Neural crest cell (in vitro differentiated cells): ENCODE results near the gene LPA. TPM values are rescaled to one million over a fixed set of nuclear protein-coding genes. Genes with fewer than 3 reads are reported as not detected.
"Not testable (repeated sequence)": the region's sequence is repeated elsewhere in the genome, so short reads cannot be mapped to it uniquely, and the experiment has no call there.

ENCODE experiments used
- DNase-seq: peaks from one replicate; pipeline ENCODE4 v3.0.0; 2021; ENCODE audit warnings: low read depth, mixed read lengths, low spot score
- H3K27ac Mint-ChIP-seq: one replicate; pipeline ENCODE4 v1.8.0; 2021; ENCODE audit warnings: mild to moderate bottlenecking, mixed read lengths; ENCODE audit not compliant: unreplicated experiment
- H3K27me3 Mint-ChIP-seq: 2 replicates; pipeline ENCODE4 v1.8.0; 2021; ENCODE audit warnings: low read depth, mild to moderate bottlenecking, mixed read lengths
- H3K36me3 Mint-ChIP-seq: 2 replicates; pipeline ENCODE4 v1.8.0; 2021; ENCODE audit warnings: low read depth, mild to moderate bottlenecking, mixed read lengths
- H3K4me1 Mint-ChIP-seq: 2 replicates; pipeline ENCODE4 v1.8.0; 2021; ENCODE audit warnings: mixed read lengths
- H3K4me3 Mint-ChIP-seq: one replicate; pipeline ENCODE4 v1.8.0; 2021; ENCODE audit warnings: mild to moderate bottlenecking, mixed read lengths
- H3K9me3 Mint-ChIP-seq: 2 replicates; pipeline ENCODE4 v1.8.0; 2021; ENCODE audit warnings: mixed read lengths
- CTCF ChIP-seq: fragments of 200-600 bp; sonication (generic); conservative IDR thresholded peaks from 2 replicates; pipeline ENCODE4 v1.5.0; 2021; ENCODE audit warnings: antibody characterized with exemption, mild to moderate bottlenecking
- total RNA-seq: library from RNA; stranded (reverse); gene quantifications from 2 replicates; pipeline ENCODE4 v1.2.1, GENCODE V29; 2021

LPA gene
- total RNA-seq, 1 donor from 2014 or later, result 0.65 TPM

GRCh38 chr6:160692369-160692959, 28.4 kb upstream of the LPA start:
- Mint-ChIP-seq H3K4me1 (no peaks in the 10 kb centered on the region), H3K27me3 (peaks cover 10% of the 10 kb centered on the region), H3K36me3 (peaks cover 4% of the 10 kb centered on the region), H3K4me3 (no peak overlapping the region), H3K9me3 (peaks cover 11% of the 10 kb centered on the region), H3K27ac (no peak overlapping the region)
- DNase-seq, result no peak
- TF ChIP-seq CTCF, result peak; percentile 33

GRCh38 chr6:160691617-160692016, 27.5 kb upstream of the LPA start:
- H3K9me3 Mint-ChIP-seq, result peaks cover 11% of the 10 kb centered on the region
- peaks cover 4% of the 10 kb centered on the region for H3K36me3 Mint-ChIP-seq
- no peak for DNase-seq
- H3K27me3 Mint-ChIP-seq, result peaks cover 10% of the 10 kb centered on the region
- H3K4me1 Mint-ChIP-seq, result no peaks in the 10 kb centered on the region
- H3K27ac Mint-ChIP-seq, result no peak overlapping the region
- TF ChIP-seq CTCF, result no peak
- H3K4me3 Mint-ChIP-seq, result no peak overlapping the region

- Mint-ChIP-seq H3K36me3 (peaks cover 4% of the 10 kb centered on the region), H3K4me1 (peaks cover 5% of the 10 kb centered on the region), H3K9me3 (peaks cover 8% of the 10 kb centered on the region), H3K27me3 (peaks cover 4% of the 10 kb centered on the region), H3K27ac (no peak overlapping the region), H3K4me3 (no peak overlapping the region)
- DNase-seq, result no peak
- TF ChIP-seq CTCF, result no peak
These were observed 26.4 kb upstream of the LPA start for GRCh38 chr6:160690458-160690857.

GRCh38 chr6:160685762-160686450, 21.8 kb upstream of the LPA start:
- H3K4me1 Mint-ChIP-seq, result peaks cover 6% of the 10 kb centered on the region
- peaks cover 5% of the 10 kb centered on the region for H3K9me3 Mint-ChIP-seq
- H3K36me3 Mint-ChIP-seq, result no peaks in the 10 kb centered on the region
- H3K4me3 Mint-ChIP-seq, result no peak overlapping the region
- no peak for DNase-seq
- no peaks in the 10 kb centered on the region for H3K27me3 Mint-ChIP-seq
- no peak for TF ChIP-seq CTCF
- no peak overlapping the region for H3K27ac Mint-ChIP-seq

- not testable (repeated sequence) for H3K4me3 Mint-ChIP-seq, H3K36me3 Mint-ChIP-seq, H3K4me1 Mint-ChIP-seq
These were observed 21.2 kb upstream of the LPA start for GRCh38 chr6:160685101-160685761.

GRCh38 chr6:160679402-160679769, 15.3 kb upstream of the LPA start:
- peak overlapping the region; percentile 86 for H3K4me3 Mint-ChIP-seq
- no peak overlapping the region for H3K27ac Mint-ChIP-seq
- H3K9me3 Mint-ChIP-seq, result peaks cover 2% of the 10 kb centered on the region
- H3K4me1 Mint-ChIP-seq, result no peaks in the 10 kb centered on the region
- peak; percentile 69 for TF ChIP-seq CTCF
- H3K27me3 Mint-ChIP-seq, result peaks cover 45% of the 10 kb centered on the region
- peak; percentile 62 for DNase-seq
- H3K36me3 Mint-ChIP-seq, result no peaks in the 10 kb centered on the region

More at GRCh38 chr6:160685101-160685761, 21.2 kb upstream of the LPA start:
- not testable (repeated sequence) for H3K27me3 Mint-ChIP-seq, DNase-seq, H3K9me3 Mint-ChIP-seq, H3K27ac Mint-ChIP-seq
